Prostate gland (tissue), 2 donors: ENCODE results near the gene MYO9A.

Experiments
- CTCF ChIP-seq, 4 experiments: fragments of 200-600 bp in 2 of 4; fragments of 450-650 bp in 2 of 4; sonication (generic) in 2 of 4; IDR thresholded peaks; 1 replicate in 3 of 4; 2 replicates in 1 of 4; pipeline ENCODE4 v1.5.1; 2016 to 2019; ENCODE audit warnings: antibody characterized with exemption in 4 of 4, mild to moderate bottlenecking in 2 of 4, moderate library complexity in 2 of 4
- POLR2A ChIP-seq: fragments of 450-650 bp; IDR thresholded peaks from one replicate; pipeline ENCODE4 v1.6.1; 2016; ENCODE audit warnings: antibody characterized with exemption, mild to moderate bottlenecking

- no peak for TF ChIP-seq POLR2A
- TF ChIP-seq CTCF (IDR thresholded peaks at IDR 0.05): no peak
These were observed 292.8 kb downstream of the MYO9A start for GRCh38 chr15:71825021-71825730.
